Retinal pigment epithelial cell (primary cell): Measurements from ENCODE around the gene SMPDL3A.

Experiments
- DNase-seq: peaks from one replicate; pipeline ENCODE4 v3.0.0-alpha.2; 2010; ENCODE audit warnings: low read depth
- H3K4me3 ChIP-seq: 2 replicates; pipeline ENCODE4 v1.5.1; 2011; ENCODE audit warnings: mild to moderate bottlenecking, low read length, control low read depth, moderate library complexity
- CTCF ChIP-seq: conservative IDR thresholded peaks from 2 replicates; pipeline ENCODE4 v1.5.1; 2011; ENCODE audit warnings: low read depth, low read length, control low read depth, inconsistent platforms

Gene SMPDL3A

GRCh38 chr6:122806291-122806690 lies 17.2 kb downstream of the SMPDL3A start:
- H3K4me3 ChIP-seq = no peak overlapping the region
- TF ChIP-seq CTCF = no peak
- no peak for DNase-seq

GRCh38 chr6:122808121-122808885 lies 19.2 kb downstream of the SMPDL3A start:
- DNase-seq = no peak
- H3K4me3 ChIP-seq = no peak overlapping the region
- no peak for TF ChIP-seq CTCF

GRCh38 chr6:122809001-122809400 lies 19.9 kb downstream of the SMPDL3A start:
- no peak for TF ChIP-seq CTCF

GRCh38 chr6:122809691-122810090 lies 20.6 kb downstream of the SMPDL3A start:
- no peak overlapping the region for H3K4me3 ChIP-seq
- TF ChIP-seq CTCF = no peak
- no peak for DNase-seq

More at GRCh38 chr6:122809001-122809400, 19.9 kb downstream of the SMPDL3A start:
- no peak overlapping the region for H3K4me3 ChIP-seq
- DNase-seq = no peak

- no peak for TF ChIP-seq CTCF
- H3K4me3 ChIP-seq = no peak overlapping the region
- DNase-seq = no peak
These were observed 21.1 kb downstream of the SMPDL3A start for GRCh38 chr6:122810189-122810588.

- no peak overlapping the region for H3K4me3 ChIP-seq
- DNase-seq = no peak
- TF ChIP-seq CTCF = no peak
These were observed 28.3 kb downstream of the SMPDL3A start for GRCh38 chr6:122817358-122817757.

- no peak for TF ChIP-seq CTCF
- no peak overlapping the region for H3K4me3 ChIP-seq
- DNase-seq = no peak
These were observed 28.7 kb downstream of the SMPDL3A start for GRCh38 chr6:122817766-122818165.
